ENCODE results near the gene C6orf132. TPM values are rescaled to one million over a fixed set of nuclear protein-coding genes. Genes with fewer than 3 reads are reported as not detected.

Gene C6orf132
- total and polyA plus RNA-seq, 2 of the 8 experiments (the other 6 are each of a cell fraction or from before 2014, with no cell fraction given) = 31.5 to 64.0 TPM

GRCh38 chr6:42136508-42137193 lies 5.8 kb downstream of the C6orf132 start:
- peak overlapping the region; percentile 39 for H2BK120ac ChIP-seq (replicated peaks; ENCODE audit: low read depth, low read length)
- H3K36me3 ChIP-seq (ENCODE audit: control insufficient read depth in 2 of 4, insufficient read depth in 4 of 4, low read length in 3 of 4) = peaks cover 2 to 7% (median 4%) of the 10 kb centered on the region in 4 experiments; a peak in 5 of 8 replicates
- peak overlapping the region; percentile 89 for H3K18ac ChIP-seq (ENCODE audit: extremely low read depth, low read length)
- peak overlapping the region; percentile 88; the same call in 1 of the 2 replicates for H3K27ac ChIP-seq (ENCODE audit: low read depth, low read length)
- peak overlapping the region in 1 of 4 experiments; percentile 38; a peak in 3 of 7 replicates for H3K9ac ChIP-seq (replicated peaks in 1 of 4; ENCODE audit: extremely low read depth in 1 of 4, low read depth in 3 of 4, low read length in 3 of 4)
- peak overlapping the region; percentile 45 for H4K91ac ChIP-seq (replicated peaks; ENCODE audit: insufficient read length, low read length)
- H3K9me3 ChIP-seq (ENCODE audit: insufficient read depth in 2 of 2, low read depth in 1 of 2, low read length in 1 of 2) = no peaks in the 10 kb centered on the region
- ChIA-PET POLR2A (ENCODE audit: partially characterized antibody) (interaction anchor here (0.5 to 9.7 kb wide), 25 partner anchors 8 to 813 kb away, joined by 3 to 109 read pairs (median 3); no protein-coding TSS in a partner anchor), CTCF (ENCODE audit: partially characterized antibody) (interaction anchor here (0.7 to 12.4 kb wide), 24 partner anchors 8 to 84 kb away, joined by 3 to 123 read pairs (median 6); no protein-coding TSS in a partner anchor)
- H2BK5ac ChIP-seq (ENCODE audit: low read depth, low read length) = peak overlapping the region; percentile 76
- peak overlapping the region; percentile 40 for H2BK20ac ChIP-seq (ENCODE audit: low read length)
- 0 out of 2 replicates have a peak overlapping the region, but pooled peaks have one; percentile 28 for H2AK5ac ChIP-seq (ENCODE audit: low read depth, low read length)
- peaks cover 18 to 28% of the 10 kb centered on the region in 2 experiments for H4K20me1 ChIP-seq (replicated peaks in 1 of 2; ENCODE audit: control insufficient read depth in 1 of 2, insufficient read depth in 2 of 2, low read length in 2 of 2)
- no peak overlapping the region for H2AFZ ChIP-seq (ENCODE audit: low read length)
- no peak overlapping the region; the same call in 1 of the 2 replicates for H4K8ac ChIP-seq (ENCODE audit: extremely low read depth, insufficient read depth, low read length)
- DNase-seq (ENCODE audit: low read depth in 1 of 2, low spot score in 2 of 2) (peak; percentile 86 to 92), FAIRE-seq (peak; percentile 28)
- WGBS, 2 experiments (ENCODE audit: extremely low coverage in 1 of 2, insufficient coverage in 1 of 2, insufficient read length in 1 of 2, insufficient replicate concordance in 2 of 2, low coverage in 1 of 2, low lambda C conversion rate in 2 of 2, missing lambda C conversion rate in 1 of 2) = 6% methylated on average over 14 of the region's 14 CpGs; no CpG with 5 or more reads in 1 of the 2 experiments
- H2BK15ac ChIP-seq (ENCODE audit: low read length) = no peak overlapping the region
- H3K14ac ChIP-seq (ENCODE audit: insufficient read length) = no peak overlapping the region
- peaks cover 28 to 65% (median 47%) of the 10 kb centered on the region in 4 experiments for H3K4me1 ChIP-seq (replicated peaks in 1 of 4; ENCODE audit: control insufficient read depth in 3 of 4, insufficient read depth in 4 of 4, low read length in 3 of 4)
- peak overlapping the region; percentile 71; the same call in 1 of the 2 replicates for H2BK12ac ChIP-seq (ENCODE audit: low read depth, low read length)
- H3K56ac ChIP-seq (replicated peaks; ENCODE audit: insufficient read length, low read depth, low read length) = peak overlapping the region; percentile 5
- H3K23me2 ChIP-seq (ENCODE audit: low read depth, low read length) = peaks cover 7% of the 10 kb centered on the region
- no peaks in the 10 kb centered on the region for H3K27me3 ChIP-seq (replicated peaks in 1 of 4; ENCODE audit: control insufficient read depth in 3 of 4, extremely low read depth in 1 of 4, insufficient read depth in 3 of 4, low read length in 3 of 4)
- H3K4me3 ChIP-seq (ENCODE audit: extremely low read depth in 1 of 4, insufficient read depth in 2 of 4, low read depth in 3 of 4, low read length in 4 of 4) = peak overlapping the region in 3 of 4 experiments; percentile 6 to 44 (median 8); a peak in 4 of 8 replicates
- no peak overlapping the region for H3K23ac ChIP-seq (ENCODE audit: insufficient read length)
- peak overlapping the region; percentile 42 for H4K5ac ChIP-seq (ENCODE audit: insufficient read length, low read depth, low read length)
- H3K79me2 ChIP-seq (ENCODE audit: control insufficient read depth in 1 of 2, insufficient read depth in 2 of 2, low read length in 2 of 2) = peaks cover 9 to 65% of the 10 kb centered on the region in 2 experiments
- peaks cover 12% of the 10 kb centered on the region for H3K79me1 ChIP-seq (ENCODE audit: low read depth, low read length)
- H3K4ac ChIP-seq (replicated peaks; ENCODE audit: insufficient read length, low read depth, low read length) = peak overlapping the region; percentile 20
- peak overlapping the region; percentile 57 to 84 for H3K4me2 ChIP-seq (ENCODE audit: insufficient read depth in 1 of 2, low read depth in 2 of 2, low read length in 2 of 2)
- TF ChIP-seq KDM1A (IDR thresholded peaks at IDR 0.05; ENCODE audit: borderline replicate concordance, low read length) (peak; percentile 77; the same call in 1 of the 2 replicates), RXRA (IDR thresholded peaks at IDR 0.05; ENCODE audit: insufficient read depth, low read depth, low read length) (0 out of 2 replicates have a peak, but pooled peaks have one; percentile 90), POLR2AphosphoS5 (IDR thresholded peaks at IDR 0.05; ENCODE audit: low read depth, low read length) (peak; percentile 49), TEAD4 (IDR thresholded peaks at IDR 0.05; ENCODE audit: low read depth, low read length) (no peak), SIN3A (conservative IDR thresholded peaks at IDR 0.05 in 1 of 2, IDR thresholded peaks at IDR 0.05 in 1 of 2; ENCODE audit: low read depth in 1 of 2, low read length in 2 of 2) (peak in 1 of 2 experiments; percentile 69; a peak in 1 of 4 replicates), MAFK (IDR thresholded peaks at IDR 0.05; ENCODE audit: low read depth, low read length) (peak; percentile 51; the same call in 1 of the 2 replicates), YY1 (IDR thresholded peaks at IDR 0.05; ENCODE audit: low read depth, low read length) (peak; percentile 80), CTCF (IDR thresholded peaks at IDR 0.05; ENCODE audit: control extremely low read depth in 1 of 3, insufficient read depth in 1 of 3, low read depth in 1 of 3, low read length in 3 of 3) (peak in 2 of 3 experiments; percentile 38 to 61; a peak in 3 of 4 replicates)

Data from H1 (cell line).